ENCODE measurements around the gene TPTE2.

DNA sequence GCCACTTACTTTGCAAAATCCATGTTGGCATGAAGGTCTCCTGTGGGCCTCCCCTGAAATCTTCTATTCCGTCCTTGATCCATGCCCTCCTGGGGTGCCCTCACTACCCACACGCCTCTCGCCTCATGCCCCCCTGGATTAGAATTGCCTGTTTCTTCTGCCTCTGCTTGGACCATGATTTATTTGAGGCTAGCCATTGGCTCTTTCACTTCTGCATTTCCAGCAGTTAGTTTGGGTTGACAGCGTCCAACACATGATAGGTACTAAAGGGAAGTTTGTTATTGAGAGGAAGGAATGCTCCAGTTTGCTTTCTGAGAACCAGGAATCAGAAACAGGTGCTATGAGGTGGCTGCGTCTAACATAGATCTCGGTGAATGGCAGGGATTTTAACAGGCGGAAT lies 30.5 kb upstream of the TPTE2 start:
- TF ChIP-seq, protein P1, sequence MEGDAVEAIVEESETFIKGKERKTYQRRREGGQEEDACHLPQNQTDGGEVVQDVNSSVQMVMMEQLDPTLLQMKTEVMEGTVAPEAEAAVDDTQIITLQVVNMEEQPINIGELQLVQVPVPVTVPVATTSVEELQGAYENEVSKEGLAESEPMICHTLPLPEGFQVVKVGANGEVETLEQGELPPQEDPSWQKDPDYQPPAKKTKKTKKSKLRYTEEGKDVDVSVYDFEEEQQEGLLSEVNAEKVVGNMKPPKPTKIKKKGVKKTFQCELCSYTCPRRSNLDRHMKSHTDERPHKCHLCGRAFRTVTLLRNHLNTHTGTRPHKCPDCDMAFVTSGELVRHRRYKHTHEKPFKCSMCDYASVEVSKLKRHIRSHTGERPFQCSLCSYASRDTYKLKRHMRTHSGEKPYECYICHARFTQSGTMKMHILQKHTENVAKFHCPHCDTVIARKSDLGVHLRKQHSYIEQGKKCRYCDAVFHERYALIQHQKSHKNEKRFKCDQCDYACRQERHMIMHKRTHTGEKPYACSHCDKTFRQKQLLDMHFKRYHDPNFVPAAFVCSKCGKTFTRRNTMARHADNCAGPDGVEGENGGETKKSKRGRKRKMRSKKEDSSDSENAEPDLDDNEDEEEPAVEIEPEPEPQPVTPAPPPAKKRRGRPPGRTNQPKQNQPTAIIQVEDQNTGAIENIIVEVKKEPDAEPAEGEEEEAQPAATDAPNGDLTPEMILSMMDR (IDR thresholded peaks at IDR 0.05), result no peak
- no peak for TF ChIP-seq POLR2A (IDR thresholded peaks at IDR 0.05)
